HFF-Myc (cell line): Measurements from ENCODE around the gene RFX2.
"Not testable (repeated sequence)": the region's sequence is repeated elsewhere in the genome, so short reads cannot be mapped to it uniquely, and the experiment has no call there.

Experiments used
- DNase-seq: peaks from one replicate; pipeline ENCODE4 v3.0.0-alpha.2; 2011; ENCODE audit warnings: low read depth; ENCODE audit errors: extremely low read depth
- H3K4me3 ChIP-seq: replicated peaks from 2 replicates; pipeline ENCODE4 v1.5.1; 2011; ENCODE audit warnings: low read depth, mild to moderate bottlenecking, control low read depth, low read length
- TF ChIP-seq, protein P1 (sequence below): IDR thresholded peaks from 2 replicates; pipeline ENCODE4 v1.5.1; 2012; ENCODE audit warnings: mild to moderate bottlenecking, low read depth, low read length, control low read depth; ENCODE audit errors: missing control alignments

The RFX2 gene

GRCh38 chr19:6012426-6013170 is 97.7 kb downstream of the RFX2 start:
- DNase-seq: no peak
- TF ChIP-seq, protein P1, sequence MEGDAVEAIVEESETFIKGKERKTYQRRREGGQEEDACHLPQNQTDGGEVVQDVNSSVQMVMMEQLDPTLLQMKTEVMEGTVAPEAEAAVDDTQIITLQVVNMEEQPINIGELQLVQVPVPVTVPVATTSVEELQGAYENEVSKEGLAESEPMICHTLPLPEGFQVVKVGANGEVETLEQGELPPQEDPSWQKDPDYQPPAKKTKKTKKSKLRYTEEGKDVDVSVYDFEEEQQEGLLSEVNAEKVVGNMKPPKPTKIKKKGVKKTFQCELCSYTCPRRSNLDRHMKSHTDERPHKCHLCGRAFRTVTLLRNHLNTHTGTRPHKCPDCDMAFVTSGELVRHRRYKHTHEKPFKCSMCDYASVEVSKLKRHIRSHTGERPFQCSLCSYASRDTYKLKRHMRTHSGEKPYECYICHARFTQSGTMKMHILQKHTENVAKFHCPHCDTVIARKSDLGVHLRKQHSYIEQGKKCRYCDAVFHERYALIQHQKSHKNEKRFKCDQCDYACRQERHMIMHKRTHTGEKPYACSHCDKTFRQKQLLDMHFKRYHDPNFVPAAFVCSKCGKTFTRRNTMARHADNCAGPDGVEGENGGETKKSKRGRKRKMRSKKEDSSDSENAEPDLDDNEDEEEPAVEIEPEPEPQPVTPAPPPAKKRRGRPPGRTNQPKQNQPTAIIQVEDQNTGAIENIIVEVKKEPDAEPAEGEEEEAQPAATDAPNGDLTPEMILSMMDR: no peak
- no peak overlapping the region for H3K4me3 ChIP-seq

DNA sequence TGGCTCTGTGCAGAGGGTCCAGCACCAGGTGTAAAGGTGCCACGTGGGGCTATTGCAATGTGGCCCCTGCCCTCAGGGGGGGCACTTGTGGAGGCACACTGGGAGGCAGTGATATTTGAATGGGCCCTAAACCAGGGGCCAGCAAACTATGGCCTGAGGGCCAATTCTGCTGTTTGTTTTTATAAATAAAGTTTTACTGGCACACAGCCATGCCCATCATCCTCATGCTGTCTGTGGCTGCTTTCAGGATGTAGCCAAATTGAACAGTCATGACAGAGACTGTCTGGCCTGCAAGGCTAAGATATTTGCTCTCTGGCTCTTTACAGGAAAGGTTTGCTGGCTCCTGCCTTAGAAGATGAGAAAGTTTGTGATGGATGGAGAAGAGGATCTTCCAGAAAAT is 98.5 kb downstream of the RFX2 start:
- TF ChIP-seq, protein P1: no peak
- no peak for DNase-seq
- H3K4me3 ChIP-seq: no peak overlapping the region

- no peak overlapping the region for H3K4me3 ChIP-seq
- DNase-seq: no peak
- TF ChIP-seq, protein P1: no peak
Observed at GRCh38 chr19:6011206-6011605, 99.1 kb downstream of the RFX2 start.

- TF ChIP-seq, protein P1: no peak
- H3K4me3 ChIP-seq: no peak overlapping the region
Observed at GRCh38 chr19:6010107-6010506, 100.2 kb downstream of the RFX2 start.

DNA sequence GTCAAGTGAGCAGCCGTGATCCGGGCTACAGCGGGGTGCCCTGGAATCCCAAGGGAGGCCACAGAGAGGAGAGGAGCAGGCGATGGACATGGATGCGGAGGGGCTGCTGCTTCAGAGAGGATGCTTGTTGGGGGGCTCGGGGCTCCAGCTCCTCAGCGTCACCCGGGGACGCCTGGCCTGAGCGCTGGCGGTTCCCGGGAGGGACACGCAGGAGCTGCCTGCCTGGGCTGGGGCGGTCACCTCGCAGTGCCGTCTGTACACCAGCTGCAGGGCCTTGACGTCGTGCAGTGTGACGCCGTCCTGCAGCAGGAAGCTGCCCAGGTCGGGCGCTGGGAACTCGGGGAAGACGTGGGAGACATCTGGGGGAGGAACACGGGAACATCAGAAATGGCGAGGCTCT is 102.4 kb downstream of the RFX2 start:
- no peak for DNase-seq
- TF ChIP-seq, protein P1: no peak
- no peak overlapping the region for H3K4me3 ChIP-seq

More at GRCh38 chr19:6010107-6010506, 100.2 kb downstream of the RFX2 start:
- DNase-seq: no peak

DNA sequence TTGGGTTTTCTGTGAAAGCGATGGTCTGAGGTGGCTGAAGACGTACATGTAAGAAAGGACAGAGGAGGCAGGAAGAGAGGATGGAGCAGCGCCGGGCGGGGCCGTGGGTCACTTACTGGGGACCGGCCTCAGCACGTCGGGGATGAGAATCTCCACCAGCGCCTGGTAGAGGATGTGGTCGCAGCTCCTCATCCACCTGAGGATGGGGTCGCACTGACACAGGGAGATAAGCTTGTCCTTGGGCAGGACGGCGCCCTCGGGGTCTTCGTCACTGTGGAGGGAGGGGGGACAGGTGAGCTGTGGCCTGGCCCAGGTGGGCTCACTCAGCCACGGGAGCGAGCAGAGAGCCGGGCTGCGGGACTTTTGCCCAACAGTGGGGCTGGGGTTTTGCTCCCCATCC is 103.4 kb downstream of the RFX2 start:
- H3K4me3 ChIP-seq: no peak overlapping the region
- DNase-seq: no peak
- TF ChIP-seq, protein P1: no peak

DNA sequence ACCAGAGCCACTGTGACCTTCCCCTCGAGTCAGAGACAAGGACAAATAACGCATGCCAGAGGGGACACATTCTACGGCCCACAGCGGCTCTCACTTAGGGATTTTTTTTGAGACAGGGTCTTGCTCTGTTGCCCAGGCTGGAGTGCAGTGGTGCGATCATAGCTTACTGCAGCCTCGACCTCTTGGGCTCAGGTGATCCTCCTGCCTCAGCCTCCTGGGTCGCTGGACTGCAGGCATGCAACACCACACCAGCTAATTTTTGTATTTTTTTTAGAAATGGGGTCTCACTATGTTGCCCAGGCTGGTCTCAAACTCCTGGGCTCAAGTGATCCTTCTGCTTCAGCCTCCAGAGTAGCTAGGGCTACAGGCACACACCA is 104.2 kb downstream of the RFX2 start:
- not testable (repeated sequence) for H3K4me3 ChIP-seq, DNase-seq
